Measurements from ENCODE around the gene UPK1A.
"Not testable (repeated sequence)": the region's sequence is repeated elsewhere in the genome, so short reads cannot be mapped to it uniquely, and the experiment has no call there.

The UPK1A gene

DNA sequence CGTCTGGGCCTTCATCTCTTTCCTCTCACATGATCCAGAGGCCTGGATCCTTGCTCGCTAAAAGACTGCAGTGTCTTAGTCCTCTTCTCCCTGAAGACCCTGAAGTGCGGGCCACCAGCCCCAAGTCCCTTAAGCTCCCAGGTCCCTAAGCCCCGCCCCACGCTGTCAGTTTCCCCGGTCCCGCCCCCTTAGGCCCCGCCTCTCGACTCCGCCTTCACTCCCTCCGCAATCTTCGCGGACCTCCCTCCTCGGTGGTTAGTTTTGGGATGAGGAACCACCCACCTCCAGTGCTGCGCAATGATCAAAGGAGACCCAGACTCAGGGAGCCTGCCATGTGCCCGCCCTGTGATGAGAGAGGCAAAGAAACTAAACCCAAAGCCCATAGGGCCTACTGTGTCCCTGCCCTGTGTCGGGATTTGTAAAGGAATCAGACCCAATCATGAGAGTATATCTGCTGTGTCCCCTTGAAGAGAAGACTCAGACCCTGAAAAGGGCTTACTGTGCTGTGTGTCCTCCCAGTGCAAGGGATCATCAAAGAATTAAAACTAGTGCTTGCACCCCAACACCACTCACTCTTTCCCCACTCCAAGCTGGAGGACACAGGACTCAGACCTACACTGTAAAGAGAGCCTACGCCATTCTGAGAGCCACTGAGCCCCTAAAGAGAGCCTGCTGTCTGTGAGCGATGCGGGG lies 21.2 kb upstream of the UPK1A start:
- no peak for TF ChIP-seq CTCF (conservative IDR thresholded peaks at IDR 0.05)
- peak overlapping the region; percentile 92 for H3K27ac ChIP-seq

GRCh38 chr19:35645680-35646511 lies 20.4 kb upstream of the UPK1A start:
- peak overlapping the region; percentile 92; the same call in 1 of the 2 replicates for H3K27ac ChIP-seq
- TF ChIP-seq CTCF (conservative IDR thresholded peaks at IDR 0.05): no peak

DNA sequence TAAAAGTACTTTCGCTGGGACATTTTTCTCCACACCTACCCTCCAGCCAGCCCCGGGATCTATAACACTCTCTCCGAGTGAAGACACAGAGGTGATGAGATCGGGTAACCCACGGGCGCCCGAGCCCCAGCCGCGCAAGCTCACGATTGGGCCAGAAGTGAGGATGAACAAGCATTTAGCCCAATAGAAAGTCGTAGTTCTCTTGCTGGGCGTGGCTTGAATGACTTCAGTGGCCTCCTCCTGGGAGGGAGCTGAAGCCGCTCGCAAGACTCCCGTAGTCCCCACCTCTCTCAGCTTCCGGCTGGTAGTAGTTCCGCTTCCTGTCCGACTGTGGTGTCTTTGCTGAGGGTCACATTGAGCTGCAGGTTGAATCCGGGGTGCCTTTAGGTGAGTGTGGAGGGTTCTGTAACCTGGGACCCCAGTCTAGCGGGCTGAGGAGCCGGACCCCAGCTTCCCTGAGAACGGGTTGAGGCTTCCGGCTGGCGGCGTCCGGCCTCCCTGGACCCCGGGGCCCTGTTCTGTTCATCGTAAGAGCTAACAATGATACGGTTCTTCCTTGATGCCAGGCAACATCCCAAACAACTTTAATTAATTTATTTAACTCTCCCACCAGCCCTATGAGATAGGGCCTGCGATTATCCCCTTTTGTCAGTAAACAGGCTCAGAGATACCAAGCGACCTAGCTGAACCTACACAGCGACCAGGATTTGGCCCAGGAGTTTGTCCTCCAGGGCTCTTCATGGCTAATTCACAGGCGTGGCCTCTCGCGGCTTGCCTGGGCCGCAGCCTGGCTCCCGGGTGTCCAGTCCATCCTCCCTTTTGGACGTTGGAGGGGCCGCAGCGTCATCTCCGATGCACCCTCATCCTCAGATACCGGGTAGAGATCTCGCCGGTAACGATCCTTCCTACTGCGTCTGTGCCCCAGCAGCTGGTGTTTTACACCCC lies 18.0 kb upstream of the UPK1A start, which contains the start of gene COX6B1:
TSS of gene COX6B1 (plus strand) at position 307 of the 945 bp plus-strand sequence. CDS start 2,921 bp downstream, outside the sequence.
- H3K27ac ChIP-seq: peak within 1 kb of the TSS; percentile 86
- no peak for TF ChIP-seq CTCF (conservative IDR thresholded peaks at IDR 0.05)

DNA sequence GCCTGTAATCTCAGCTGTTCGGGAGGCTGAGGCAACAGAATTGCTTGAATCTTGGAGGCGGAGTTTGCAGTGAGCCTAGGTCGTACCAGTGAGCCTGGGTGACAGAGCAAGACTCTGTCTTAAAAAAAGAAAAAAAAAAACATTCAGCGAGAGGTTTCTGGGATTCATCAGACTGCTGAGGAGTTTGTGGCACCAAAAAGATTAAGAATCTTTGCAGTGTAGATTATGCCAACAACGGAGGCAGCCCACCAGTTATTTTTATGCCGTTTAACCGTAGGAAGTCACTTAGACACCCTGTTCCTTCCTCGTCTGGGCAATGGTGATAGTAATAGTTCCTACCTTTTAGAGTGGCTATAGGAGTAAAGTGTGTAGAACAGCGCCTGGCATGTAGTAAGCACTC lies 15.7 kb upstream of the UPK1A start:
- H3K27ac ChIP-seq: no peak overlapping the region
- no peak for TF ChIP-seq CTCF (conservative IDR thresholded peaks at IDR 0.05)

- not testable (repeated sequence) for H3K27ac ChIP-seq
These were observed 11.5 kb upstream of the UPK1A start for GRCh38 chr19:35654828-35655227.

GRCh38 chr19:35655600-35655999 lies 10.7 kb upstream of the UPK1A start:
- no peak for TF ChIP-seq CTCF (conservative IDR thresholded peaks at IDR 0.05)

DNA sequence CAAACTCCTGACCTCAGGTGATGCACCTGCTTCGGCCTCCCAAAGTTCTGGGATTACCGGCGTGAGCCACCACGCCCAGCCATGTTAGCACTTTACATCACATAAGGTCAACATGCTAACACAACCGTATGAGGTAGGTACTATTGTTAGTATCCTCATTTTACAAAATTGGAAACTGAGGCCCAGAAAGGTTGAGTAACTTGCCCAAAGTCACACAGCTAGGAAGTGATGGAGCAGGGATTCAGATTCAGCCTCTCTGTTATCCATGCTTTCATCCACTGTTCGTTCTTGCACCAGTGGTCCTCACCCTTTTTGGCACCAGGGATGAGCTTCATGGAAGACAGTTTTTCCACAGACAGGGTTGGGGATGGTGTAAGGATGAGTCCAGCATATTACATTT lies 9.6 kb upstream of the UPK1A start:
- TF ChIP-seq CTCF (conservative IDR thresholded peaks at IDR 0.05): no peak
- no peak overlapping the region for H3K27ac ChIP-seq

More at GRCh38 chr19:35655600-35655999, 10.7 kb upstream of the UPK1A start:
- no peak overlapping the region for H3K27ac ChIP-seq

Measured in VCaP (cell line).